Hematopoietic multipotent progenitor cell treated with erythropoietin and hydrocortisone succinate and interleukin-3 and kit ligand, for 4 days (in vitro differentiated cells): Measurements from ENCODE around the gene NUP62.
"Not testable (repeated sequence)": the region's sequence is repeated elsewhere in the genome, so short reads cannot be mapped to it uniquely, and the experiment has no call there.

Source experiments
- DNase-seq: peaks from one replicate; pipeline ENCODE4 v3.0.0-alpha.2; 2015

NUP62 gene

DNA sequence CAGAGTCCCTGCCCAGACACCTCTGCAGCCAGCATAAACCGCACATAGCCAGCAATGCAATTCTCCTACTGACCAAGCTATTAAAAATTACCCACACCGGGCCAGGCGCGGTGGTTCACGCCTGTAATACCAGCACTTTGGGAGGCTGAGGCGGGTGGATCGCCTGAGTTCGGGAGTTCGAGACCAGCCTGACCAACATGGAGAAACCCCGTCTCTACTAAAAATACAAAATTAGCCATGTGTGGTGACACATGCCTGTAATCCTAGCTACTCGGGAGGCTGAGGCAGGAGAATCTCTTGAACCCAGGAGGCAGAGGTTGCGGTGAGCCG lies 4.5 kb downstream of the NUP62 start:
- not testable (repeated sequence) for DNase-seq

DNA sequence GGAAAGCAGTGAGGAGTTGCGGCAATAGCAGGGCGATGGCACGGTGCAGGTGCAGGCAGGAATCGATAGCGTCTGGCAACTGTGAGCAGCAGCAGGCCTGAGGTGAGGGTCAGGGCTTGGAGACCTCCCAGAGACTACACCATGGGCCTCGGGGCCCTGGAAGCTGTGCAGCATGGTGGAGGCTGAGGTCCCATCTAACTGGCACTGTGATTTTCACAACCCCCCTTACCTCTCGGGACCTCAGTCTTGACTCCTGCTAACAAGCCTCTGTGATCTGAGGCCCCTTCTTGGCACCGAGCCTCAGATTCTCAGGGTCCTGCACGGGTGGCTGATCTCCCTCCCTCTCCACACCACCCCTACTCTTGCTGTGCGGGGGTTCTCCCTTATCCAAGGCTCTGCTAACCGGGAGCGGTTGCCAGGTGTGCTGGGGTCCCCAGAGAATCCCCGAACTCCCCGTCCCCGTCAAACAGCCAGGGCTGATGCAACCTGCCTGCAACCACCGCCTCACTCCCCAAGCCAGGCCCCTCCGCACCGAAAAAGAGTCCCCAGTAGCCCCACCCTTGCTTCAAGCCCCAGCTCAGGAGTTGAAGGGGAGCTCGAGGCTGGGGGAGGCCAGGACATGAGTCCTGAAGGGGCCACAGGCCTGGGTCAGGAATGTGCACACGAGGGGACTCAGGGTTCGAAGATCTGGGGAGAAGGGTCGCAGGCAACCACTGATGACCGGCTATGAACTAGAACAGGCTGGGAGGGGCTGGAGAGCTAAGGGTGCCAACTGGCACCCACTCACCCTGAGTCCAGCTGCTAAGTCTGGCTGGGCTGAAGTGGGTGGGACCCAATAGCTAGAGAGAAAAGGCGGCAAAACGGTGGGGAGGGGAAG lies 5.1 kb downstream of the NUP62 start:
- no peak for DNase-seq

DNA sequence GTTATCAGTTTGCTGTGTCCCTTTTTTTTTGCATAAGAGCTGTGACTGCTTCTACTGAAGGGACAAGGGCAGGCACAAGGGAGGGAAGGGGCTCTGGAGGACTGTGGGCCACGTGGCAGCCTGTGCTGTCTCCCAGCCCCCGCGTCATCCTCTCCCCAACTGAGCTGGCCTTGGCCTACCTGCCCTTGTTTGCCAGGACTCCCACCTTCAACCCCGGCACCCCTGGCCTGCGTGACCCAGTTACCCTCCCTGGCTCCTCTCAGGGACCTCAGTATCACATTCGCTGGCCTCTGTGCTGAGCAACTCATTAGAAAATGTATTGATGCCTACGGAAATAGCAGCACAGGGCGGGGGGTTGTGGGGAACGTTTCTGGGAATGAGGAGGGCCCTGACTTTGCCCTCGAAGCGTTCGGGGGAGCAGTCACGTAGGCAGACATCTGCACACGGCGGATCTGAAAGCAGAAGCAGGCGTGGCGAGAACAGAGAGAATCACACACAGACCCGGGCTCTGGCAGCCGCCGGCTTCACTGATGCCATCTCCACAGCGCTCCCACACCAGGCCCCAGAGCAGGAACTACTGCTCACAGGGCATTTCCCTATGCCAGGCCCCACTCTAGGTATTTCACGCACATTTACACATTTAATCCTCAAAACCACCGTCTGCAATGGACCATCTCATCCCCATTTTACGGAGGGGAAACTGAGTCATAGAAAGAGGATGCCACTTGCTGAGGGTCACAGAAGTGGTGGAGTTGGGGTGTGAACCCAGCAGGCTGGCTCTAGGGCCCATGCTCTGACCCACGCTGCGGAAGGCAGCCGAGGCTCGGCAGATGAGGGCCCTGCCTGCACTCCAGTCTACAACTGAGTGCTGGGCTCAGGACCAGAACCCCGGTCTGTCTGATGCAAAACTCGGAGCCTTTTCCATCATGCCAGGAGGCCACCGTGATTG lies 6.0 kb downstream of the NUP62 start:
- DNase-seq: no peak

DNA sequence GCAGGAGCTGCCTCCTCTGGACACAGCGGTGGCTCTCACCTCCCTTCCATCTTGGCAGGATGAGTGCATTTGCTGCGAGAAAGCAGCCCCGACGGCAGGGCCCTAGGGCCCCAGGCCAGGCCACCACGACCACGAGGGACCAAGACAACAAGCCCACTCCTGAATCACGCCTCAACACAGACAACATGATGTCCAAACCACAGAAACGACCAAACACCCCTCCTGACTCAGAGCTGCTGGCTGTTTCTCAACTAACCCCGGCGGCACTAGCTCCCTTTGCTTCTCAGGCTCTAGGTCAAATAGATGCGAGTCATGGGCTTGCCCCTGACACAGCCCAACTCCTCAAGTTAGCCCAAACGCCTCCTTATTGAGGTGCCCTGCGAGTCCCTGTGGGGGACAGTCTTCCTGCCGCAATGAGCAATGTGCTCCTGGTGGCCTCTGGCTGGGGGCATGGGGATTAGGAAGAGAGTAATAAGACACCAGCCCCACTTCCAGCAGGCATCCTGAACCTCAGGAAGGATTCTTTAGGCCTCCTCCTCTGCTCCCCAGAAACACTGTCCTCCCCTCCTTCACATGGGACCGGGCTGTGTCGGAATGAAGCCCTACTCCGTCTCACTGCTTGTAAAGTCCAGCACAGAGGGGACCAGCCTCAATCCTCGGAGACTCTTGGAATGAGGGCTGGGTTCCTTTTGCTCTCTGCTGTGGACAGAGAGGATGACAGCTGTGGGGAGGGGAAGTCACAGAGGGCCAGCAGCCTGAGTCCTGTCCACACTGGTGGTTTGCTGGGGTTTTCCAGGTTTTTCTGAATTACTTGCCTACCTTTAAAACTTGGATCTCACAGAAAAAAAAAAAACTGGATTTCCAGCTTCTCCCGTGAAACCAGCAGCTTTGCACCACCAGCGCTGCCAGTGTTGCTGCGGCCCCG lies 7.2 kb downstream of the NUP62 start:
- DNase-seq: peak; percentile 46

DNA sequence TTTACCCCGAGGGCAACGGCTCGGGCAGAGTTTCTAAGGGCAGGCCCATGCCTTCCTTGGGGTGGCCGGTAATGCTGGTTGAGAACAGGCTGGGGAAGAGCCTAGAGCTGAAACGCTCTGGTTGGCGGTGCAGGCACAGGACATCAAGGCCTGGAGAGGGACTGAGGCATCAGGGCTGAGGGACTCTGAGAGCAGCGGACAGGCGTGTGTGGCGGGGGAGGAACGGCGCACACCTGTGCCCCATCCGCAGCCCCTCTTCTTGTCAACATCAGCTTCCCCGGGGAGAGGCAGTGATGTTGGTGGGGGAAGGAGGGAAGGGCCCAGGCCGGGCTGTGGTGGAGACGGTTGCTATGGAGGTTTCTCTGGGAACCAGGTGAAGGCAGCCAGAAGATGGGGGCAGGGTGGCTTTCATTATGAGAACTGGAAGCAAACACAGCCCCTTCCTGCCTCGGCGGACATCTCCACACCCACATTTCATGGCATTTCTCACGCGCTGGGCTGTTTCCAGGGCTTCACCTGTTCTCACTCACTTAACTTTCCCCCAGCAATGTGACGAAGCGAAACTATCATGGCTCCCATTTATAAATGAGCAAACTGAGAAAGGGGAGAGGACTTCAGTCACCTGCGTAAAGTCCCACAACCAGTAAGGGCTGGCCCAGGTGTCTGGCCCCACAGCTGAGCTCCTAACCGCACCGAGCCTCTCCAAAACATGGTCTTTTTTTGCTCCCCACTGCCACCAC lies 8.5 kb downstream of the NUP62 start:
- DNase-seq: no peak

DNA sequence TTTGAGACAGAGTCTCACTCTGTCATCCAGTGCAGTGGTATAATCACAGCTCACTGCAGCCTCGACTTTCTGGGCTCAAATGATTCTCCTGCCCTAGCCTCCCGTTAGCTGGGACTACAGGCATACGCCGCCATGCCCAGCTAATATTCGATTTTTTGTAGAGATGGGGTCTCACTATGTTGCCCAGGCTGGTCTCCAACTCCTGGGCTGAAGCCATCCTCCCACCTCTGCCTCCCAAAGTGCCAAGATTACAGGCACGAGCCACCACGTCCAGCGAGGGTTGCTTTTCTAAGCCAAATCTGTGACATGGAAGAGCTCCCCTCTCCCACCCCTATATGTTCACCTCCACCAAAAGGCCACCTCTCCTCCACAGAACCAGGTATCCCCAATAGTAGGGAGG lies 11.2 kb downstream of the NUP62 start:
- no peak for DNase-seq

DNA sequence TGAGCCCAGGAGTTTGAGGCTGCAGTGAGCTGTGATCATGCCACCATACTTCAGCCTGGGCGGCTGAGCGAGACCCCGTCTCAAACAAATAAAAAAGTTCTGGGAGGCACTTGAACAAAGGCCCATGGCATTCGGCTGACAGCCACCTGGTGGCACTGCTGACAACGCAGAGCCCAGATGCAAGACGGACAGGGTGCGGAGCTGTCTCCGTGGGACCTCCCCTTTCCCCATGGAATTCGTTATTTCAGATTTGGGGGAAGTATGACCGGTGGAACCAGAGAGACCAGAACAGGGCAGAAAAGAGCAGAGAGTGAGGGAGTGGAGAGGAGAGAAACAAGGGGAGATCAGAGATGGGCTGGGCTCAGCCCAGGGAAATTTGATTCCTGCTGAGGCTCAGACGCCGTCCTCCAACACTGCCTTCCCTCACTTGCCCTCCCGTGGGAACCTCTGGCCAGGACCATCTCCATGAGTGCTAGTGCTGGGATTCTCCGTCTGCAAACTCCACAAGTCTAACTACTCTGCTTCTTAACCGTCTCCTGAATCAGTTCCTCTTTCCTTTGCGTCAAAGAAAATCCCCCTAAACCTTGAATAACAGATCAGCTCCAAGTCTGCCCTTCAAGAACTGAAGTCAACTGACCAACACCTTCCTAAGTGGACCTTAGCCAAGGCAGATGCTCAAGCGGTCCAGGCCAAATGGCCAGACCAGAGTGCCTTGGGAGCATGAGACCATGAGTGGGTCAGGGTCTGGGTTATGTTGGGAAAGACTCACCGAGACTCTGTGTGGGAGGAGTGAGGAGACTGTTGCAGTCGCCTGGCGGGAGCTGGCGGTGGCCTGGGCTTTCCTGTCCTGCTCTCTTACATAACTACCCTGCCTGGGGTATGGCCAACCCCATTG lies 12.2 kb downstream of the NUP62 start:
- DNase-seq: no peak

DNA sequence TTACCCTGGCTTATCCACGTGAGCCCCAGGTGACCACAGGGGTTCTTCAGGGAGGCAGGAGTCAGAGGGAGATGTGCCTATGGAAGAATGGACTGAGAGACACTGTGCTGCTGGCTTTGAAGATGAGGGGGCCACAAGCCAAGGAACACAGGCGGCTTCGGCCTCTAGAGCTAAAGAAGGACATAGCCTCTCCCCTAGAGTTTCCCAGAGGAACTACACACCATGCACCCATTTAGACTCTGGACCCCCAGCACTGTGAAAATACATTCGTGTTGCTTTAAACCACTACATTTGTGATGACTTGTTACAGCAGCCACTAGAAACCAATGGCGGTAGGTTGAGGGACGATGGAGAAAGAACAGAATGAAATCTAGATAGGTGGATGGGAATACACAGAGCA lies 14.0 kb downstream of the NUP62 start:
- no peak for DNase-seq

DNA sequence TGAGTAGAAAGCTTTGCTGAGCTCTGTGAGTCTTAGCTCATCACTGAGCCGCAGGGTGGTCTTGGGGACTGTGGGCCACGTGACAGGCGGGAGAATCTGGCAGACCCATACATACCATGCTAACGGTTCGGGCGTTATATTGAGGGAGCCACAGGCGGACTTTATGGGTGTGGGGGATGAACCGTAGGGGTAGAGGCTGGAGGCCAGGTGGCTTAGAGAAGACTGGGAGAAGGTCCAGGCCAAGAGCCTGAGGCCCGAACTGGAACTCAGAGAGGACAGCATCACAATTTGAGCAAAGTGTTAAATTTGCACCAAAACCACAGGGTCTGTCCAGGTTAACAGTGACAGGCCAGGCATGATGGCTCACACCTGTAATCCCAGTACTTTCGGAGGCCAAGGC lies 15.6 kb downstream of the NUP62 start:
- DNase-seq: no peak

DNA sequence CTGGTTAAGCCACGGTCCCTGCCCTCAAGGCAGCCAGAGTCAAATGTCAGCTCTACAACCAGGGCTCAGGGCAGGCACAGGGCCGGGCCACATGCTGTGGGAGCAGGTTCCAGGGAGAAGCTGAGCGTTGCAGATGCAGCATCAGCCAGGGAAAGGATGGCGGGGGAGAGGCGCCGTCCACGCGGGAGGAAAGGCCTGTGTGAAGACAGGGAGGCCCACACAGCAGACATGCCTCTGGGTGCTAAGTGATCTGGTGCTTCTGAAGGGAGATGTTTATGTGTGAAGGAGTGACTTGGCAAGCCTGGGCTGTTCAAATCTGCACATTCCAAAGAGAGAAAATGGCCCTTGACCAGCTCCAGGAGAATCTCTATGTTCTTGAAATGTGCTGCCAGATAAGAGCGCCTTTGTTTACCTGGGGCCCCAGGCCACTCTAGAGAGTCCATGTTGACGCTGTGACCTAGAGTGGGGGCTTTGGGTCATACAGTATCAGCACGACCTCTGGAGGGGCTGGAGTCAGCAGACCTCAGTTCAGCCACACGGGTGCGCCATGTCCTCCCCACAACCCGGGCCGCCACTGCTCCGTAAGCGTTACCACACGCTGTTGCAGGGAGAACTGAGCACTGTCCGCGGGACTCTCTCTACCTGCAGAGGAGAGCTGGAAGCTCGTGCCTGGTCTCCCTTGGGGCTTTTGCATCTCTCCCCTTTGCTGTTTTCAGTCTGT lies 16.2 kb downstream of the NUP62 start:
- no peak for DNase-seq

DNA sequence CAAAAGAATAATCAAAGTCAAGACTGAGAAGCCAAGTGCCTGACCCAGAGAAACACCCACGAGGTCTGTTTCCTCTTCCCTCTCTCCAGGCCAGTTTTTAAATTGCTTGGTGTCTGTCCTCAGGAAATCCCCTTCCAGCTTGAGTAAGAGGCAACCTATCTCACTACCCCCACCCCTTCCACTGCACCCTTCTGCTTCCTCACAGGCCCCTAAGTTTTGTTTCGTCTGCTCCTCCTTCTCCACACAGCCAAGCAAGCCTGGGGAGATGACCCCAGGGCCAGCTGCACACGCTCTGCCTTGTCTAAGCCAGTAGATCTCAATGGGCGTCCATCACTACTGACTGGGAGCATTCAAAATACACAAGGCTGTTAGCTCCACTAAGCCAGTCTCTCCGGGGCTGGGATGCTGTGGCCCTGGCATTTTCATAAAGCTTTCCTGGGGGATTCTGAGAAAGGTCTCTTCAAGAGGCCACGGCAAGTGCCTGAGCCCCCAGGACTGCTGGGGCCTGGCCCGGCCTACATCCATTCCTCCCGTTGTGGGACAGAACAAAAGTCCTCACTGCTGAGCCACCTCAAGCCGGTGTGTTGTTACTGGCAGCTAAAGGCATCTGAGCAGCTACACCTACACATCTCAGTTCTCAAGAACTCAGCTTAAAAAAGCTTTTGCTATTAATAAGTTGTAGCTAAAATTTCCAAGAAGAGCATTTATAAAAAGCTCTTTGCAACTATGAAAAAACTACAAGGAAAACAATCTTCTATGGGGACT lies 17.7 kb downstream of the NUP62 start:
- peak; percentile 51 for DNase-seq

DNA sequence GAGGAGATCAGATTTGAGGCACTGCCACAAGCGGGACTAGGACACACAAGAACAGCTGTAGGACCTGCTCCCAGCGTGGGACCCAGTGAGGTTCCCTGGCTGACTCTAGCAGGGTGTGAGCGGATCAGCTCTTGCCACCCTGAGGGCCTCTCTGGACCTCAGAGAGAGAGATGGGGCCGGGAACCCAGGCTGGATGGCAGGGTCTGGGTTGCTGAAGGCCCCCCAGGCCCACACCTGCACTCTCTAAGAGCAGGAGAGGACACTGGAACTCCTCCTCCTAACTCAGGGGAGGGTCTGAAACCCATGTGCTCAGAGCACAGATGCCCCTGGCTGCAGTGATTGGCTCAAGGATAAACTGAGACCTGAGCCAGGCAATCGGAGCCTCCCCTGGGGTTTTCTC lies 19.1 kb downstream of the NUP62 start:
- no peak for DNase-seq

DNA sequence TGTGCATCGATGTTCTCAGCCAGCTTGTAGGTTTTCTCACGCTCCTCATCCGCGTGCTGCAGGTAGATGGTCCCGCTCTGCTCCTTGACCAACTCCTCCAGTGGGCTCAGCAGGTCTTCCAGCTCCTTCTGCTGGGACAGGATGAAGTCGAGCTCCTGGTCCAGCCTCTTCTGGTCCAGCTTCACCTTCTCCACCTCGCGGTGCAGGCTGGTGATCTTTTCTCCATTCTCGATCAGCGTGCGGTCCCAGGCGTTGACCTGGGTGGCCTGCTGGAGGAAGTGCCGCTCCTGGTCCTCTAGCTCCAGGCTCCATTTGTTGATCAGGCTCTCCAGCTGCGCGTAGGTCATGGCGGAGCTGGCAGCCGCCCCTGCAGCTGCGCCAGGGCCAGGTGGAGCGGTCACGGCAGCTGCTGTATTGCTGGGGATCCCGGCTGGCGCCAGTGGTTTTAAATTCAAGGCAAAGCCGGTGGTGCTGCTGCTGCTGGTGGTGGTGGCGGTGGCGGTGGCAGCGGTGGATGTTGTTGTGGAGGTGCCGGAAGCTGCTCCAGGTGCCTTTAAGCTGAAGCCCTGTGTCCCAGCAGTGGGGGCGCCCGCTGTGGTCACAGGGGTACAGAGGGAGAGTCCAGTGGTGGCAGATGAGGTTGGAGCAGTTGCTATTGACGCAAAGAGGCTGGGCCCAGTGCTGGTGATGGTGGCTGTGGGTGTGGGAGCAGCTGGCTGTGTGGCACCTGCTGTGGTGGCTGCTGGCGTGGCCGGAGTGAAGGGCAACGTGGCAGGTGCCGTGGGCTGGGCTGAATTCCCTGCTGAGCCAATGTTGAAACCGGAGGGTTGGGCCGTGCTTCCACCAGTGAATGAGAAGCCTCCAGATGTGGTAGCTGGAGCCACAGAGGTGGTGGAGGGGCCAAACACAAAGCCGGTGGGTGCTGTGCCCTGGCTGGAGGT lies 20.6 kb downstream of the NUP62 start:
- no peak for DNase-seq

DNA sequence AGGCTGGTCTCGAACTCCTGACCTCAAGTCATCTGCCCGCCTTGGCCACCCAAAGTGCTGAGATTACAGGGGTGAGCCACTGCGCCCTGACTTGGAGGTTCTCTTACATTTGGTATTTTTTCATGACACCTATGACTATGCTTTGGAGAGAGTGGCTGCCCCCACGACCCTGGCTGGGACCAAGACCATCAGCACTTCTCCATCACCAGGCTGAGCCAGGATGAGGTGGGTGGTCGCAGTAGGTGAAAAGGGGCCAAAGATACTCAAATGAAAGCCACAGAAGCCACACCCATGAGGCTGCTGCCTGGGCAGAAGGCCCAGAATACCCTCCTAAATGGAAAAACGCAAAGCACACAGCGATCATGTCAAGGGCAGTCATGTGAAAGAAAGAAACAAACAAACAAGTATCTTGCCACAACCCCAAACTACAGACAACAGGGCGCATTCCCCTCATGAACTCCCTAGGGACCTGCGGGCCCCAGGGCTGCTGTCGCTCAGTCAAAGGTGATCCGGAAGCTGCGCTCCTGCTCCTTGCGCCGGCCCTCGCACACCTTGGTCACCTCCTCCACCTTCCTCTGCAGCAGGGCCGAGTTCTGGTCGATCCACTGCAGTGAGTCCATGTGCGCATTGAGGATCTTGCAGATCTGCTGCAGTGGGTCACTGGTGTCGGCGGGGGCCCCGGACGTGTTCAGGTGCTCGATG lies 21.4 kb downstream of the NUP62 start:
- DNase-seq: no peak

DNA sequence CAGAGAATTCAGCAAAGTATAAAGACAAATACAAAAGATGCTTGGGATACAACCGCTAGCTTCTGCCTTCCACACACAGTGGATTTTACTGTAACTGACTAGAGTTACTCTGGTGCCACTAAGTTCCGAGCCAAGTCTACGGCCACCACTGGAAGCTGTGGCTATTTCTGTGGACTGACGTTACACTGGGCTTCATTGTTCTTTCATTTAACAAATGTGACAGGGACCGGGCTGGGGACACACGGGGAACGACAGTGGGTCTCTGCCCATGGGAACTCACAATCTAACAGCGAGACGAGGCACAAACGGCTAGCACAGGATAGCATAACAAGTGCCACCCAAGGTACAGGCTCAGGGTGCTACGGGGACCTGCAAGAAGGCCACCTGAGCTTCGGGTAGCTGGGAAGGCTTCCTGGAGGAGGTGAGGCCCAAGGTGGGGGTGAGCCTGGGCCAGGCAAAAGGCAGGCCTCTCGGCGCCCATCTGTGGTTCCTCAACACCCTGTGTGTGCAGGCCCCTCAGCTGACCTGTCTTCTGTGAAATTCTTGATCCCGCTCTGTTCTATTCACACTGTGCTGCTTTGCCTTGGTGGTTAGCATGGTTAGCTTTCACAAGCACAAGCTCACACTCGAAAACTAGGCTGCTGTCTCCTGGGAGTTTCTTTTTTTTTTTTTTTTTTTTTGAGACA lies 22.3 kb downstream of the NUP62 start:
- no peak for DNase-seq

DNA sequence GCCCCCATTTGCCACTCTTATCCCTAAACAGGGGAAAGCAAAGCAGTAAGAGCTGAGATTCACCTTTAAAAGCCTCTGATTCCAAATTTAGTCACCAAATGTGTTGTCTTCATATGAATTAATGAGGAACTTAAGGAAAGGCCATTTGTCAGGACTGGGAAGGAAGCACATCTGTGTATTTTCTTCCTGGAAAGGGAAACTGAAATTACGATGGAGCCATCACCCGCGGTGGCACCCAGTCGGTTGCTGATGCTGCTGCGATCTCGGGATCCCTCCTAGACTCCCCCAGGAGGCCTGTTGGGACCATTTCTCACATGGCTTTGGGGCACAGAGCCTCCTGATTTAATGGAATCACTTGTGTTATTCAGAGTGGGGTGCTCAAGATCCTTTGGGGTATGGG lies 25.2 kb downstream of the NUP62 start:
- DNase-seq: no peak
